NCI-H2227 treated with DMSO at 0.1 percent for 48 hours (cell line): ENCODE data around the gene TMEM176B.
"Not testable (repeated sequence)": the region's sequence is repeated elsewhere in the genome, so short reads cannot be mapped to it uniquely, and the experiment has no call there.

Experiments
- DNase-seq: peaks from one replicate; lab custom pipeline; 2025; lab: John Stamatoyannopoulos, UW

TMEM176B gene

GRCh38 chr7:150790416-150791075, 9.6 kb downstream of the TMEM176B start:
- no peak for DNase-seq

- DNase-seq = no peak
These were observed 11.5 kb downstream of the TMEM176B start for GRCh38 chr7:150788474-150789269.

- DNase-seq = peak; percentile 63
These were observed 12.6 kb downstream of the TMEM176B start for GRCh38 chr7:150787321-150788281.

GRCh38 chr7:150784954-150785353, 15.2 kb downstream of the TMEM176B start:
- DNase-seq = no peak

GRCh38 chr7:150784120-150784736, 15.9 kb downstream of the TMEM176B start:
- DNase-seq = no peak

- no peak for DNase-seq
These were observed 18.2 kb downstream of the TMEM176B start for GRCh38 chr7:150781961-150782360.

- no peak for DNase-seq
These were observed 19.1 kb downstream of the TMEM176B start for GRCh38 chr7:150781103-150781502.

- no peak for DNase-seq
These were observed 19.9 kb downstream of the TMEM176B start for GRCh38 chr7:150780292-150780691.

- peak; percentile 86 for DNase-seq
These were observed 21.3 kb downstream of the TMEM176B start for GRCh38 chr7:150778738-150779301.

- DNase-seq = no peak
These were observed 22.0 kb downstream of the TMEM176B start for GRCh38 chr7:150778014-150778737.

GRCh38 chr7:150774131-150774530, 26.0 kb downstream of the TMEM176B start:
- DNase-seq = not testable (repeated sequence)

GRCh38 chr7:150769768-150770167, 30.4 kb downstream of the TMEM176B start:
- DNase-seq = no peak

- no peak for DNase-seq
These were observed 33.8 kb downstream of the TMEM176B start for GRCh38 chr7:150766334-150766709.

GRCh38 chr7:150759479-150759878, 40.7 kb downstream of the TMEM176B start:
- no peak for DNase-seq

GRCh38 chr7:150756858-150757257, 43.3 kb downstream of the TMEM176B start:
- no peak for DNase-seq

- no peak for DNase-seq
These were observed 44.0 kb downstream of the TMEM176B start for GRCh38 chr7:150756166-150756565.

- DNase-seq = no peak
These were observed 44.6 kb downstream of the TMEM176B start for GRCh38 chr7:150755473-150756099.

GRCh38 chr7:150754951-150755350, 45.2 kb downstream of the TMEM176B start:
- no peak for DNase-seq

- DNase-seq = peak; percentile 9
These were observed 46.1 kb downstream of the TMEM176B start for GRCh38 chr7:150753826-150754603.

GRCh38 chr7:150753239-150753638, 46.9 kb downstream of the TMEM176B start:
- no peak for DNase-seq
